ENCODE results near the gene ETAA1. TPM values are rescaled to one million over a fixed set of nuclear protein-coding genes. Genes with fewer than 3 reads are reported as not detected.

Gene ETAA1
- polyA plus RNA-seq (2013, experiment 1 of 2) = 16.2 TPM
- 16.4 TPM for polyA plus RNA-seq (2013, experiment 2 of 2)

DNA sequence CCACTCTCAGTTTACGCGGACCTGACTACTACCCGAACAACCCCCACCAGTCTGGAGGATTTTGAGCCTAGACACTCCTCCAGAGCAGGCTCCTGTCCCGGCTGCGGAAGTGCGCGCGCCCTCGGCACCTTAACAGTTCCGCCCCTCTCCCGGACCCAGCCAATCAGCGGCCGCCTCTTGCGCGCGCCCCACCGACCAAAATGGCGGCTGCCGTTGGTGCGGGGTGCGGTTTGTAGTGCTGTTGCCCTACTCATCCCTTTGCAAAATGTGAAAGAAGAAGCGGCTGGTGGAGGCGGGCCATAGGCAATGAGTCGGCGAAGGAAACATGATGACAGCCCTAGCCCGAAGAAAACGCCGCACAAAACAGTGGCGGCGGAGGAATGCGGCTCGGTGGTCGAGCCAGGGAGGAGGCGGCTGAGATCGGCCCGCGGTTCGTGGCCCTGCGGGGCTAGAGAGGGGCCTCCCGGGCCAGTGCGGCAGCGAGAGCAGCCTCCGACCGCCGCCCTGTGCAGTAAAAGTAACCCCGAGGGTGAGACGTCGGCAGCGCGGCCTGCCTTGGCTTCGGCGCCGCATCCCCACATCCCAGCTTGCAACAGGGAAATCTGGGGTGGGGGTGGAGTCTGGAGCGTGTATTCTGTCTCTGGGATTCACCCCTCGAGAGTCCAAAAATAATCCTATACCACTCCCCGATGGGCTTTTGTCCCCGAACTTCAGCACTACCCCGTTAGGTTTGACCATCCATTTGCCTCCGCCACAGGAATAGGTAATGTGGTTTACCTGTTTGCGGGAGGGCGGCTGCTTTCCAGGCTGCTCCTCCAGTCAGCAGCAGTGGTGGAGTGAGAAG, at the start of gene ETAA1:
ETAA1 (plus strand) TSS at position 191 of the 844 bp plus-strand sequence; CDS start at position 307, 116 bp downstream.
- Histone ChIP-seq H3K36me3 (ENCODE audit: control insufficient read depth, insufficient read depth, low read length) (no peaks in the 10 kb centered on the region), H3K4ac (ENCODE audit: low read depth, low read length) (peak within 1 kb of the TSS; percentile 95), H2BK15ac (replicated peaks; ENCODE audit: low read depth) (no peak within 1 kb of the TSS), H4K5ac (ENCODE audit: low read length) (no peak within 1 kb of the TSS), H3K23ac (ENCODE audit: low read length) (peak within 1 kb of the TSS; percentile 75), H3K27ac (ENCODE audit: low read depth, low read length) (peak within 1 kb of the TSS; percentile 87), H3K79me1 (ENCODE audit: low read length) (no peaks in the 10 kb centered on the region), H3K18ac (ENCODE audit: low read length) (peak within 1 kb of the TSS; percentile 99), H3K9ac (ENCODE audit: low read length) (peak within 1 kb of the TSS; percentile 95), H3K56ac (ENCODE audit: low read length) (peak within 1 kb of the TSS; percentile 97), H2BK120ac (ENCODE audit: low read depth, low read length) (no peak within 1 kb of the TSS), H3K4me1 (ENCODE audit: control insufficient read depth, low read depth, low read length) (no peaks in the 10 kb centered on the region), H3K4me3 (ENCODE audit: low read length) (peak within 1 kb of the TSS; percentile 91), H2AK5ac (ENCODE audit: low read length) (no peak within 1 kb of the TSS), H4K8ac (ENCODE audit: low read depth, low read length) (peak within 1 kb of the TSS; percentile 16), H3K79me2 (ENCODE audit: control insufficient read depth, insufficient read depth, low read length) (no peaks in the 10 kb centered on the region), H3K4me2 (ENCODE audit: low read length) (peak within 1 kb of the TSS; percentile 86), H3K27me3 (ENCODE audit: insufficient read depth, low read length, poor library complexity) (no peaks in the 10 kb centered on the region), H2BK5ac (ENCODE audit: low read length) (peak within 1 kb of the TSS; percentile 77)
- DNase-seq = peak; percentile 96
- WGBS (ENCODE audit: extremely low coverage, insufficient coverage, low lambda C conversion rate) = no CpG with 5 or more reads among the region's 61 CpGs

DNA sequence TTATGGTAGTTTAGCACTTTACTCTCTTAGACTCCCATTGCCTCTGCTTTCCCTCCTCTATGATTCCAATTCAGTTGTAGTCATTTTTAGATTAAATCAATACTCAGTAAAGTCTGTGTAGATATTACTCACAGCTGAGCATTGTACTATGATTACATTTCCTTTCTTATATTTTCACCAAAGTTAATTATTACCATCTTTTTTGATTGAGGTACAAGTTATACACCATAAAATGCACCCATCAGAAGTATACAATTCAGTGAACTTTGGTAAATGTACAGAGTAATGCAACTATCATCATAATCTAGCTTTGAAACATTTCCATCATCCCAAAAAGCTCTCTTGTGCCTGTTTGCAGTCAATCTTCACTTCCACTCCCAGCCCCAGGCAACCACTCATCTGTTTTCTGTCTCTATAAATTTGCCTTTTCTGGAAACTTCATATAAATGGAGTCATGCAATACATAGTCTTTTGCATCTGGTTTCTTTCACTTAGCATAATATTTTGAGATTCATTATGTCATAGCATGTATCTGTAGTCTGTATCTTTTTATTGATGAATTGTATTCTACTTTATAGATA, 30.2 kb upstream of the ETAA1 start:
- no peak overlapping the region for H3K4me3 ChIP-seq (ENCODE audit: low read length)
- no peak overlapping the region for H3K18ac ChIP-seq (ENCODE audit: low read length)
- H4K5ac ChIP-seq (ENCODE audit: low read length) = no peak overlapping the region
- H3K79me2 ChIP-seq (ENCODE audit: control insufficient read depth, insufficient read depth, low read length) = no peaks in the 10 kb centered on the region
- H2AK5ac ChIP-seq (ENCODE audit: low read length) = no peak overlapping the region
- no peak overlapping the region for H4K8ac ChIP-seq (ENCODE audit: low read depth, low read length)
- no peak for DNase-seq
- no peak overlapping the region for H2BK15ac ChIP-seq (replicated peaks; ENCODE audit: low read depth)
- no peak overlapping the region for H3K27ac ChIP-seq (ENCODE audit: low read depth, low read length)
- H3K79me1 ChIP-seq (ENCODE audit: low read length) = no peaks in the 10 kb centered on the region
- H3K36me3 ChIP-seq (ENCODE audit: control insufficient read depth, insufficient read depth, low read length) = no peaks in the 10 kb centered on the region
- H3K56ac ChIP-seq (ENCODE audit: low read length) = no peak overlapping the region
- no peak overlapping the region for H2BK120ac ChIP-seq (ENCODE audit: low read depth, low read length)
- no peak overlapping the region for H3K9ac ChIP-seq (ENCODE audit: low read length)
- H3K4ac ChIP-seq (ENCODE audit: low read depth, low read length) = no peak overlapping the region
- H3K4me2 ChIP-seq (ENCODE audit: low read length) = no peak overlapping the region
- no peaks in the 10 kb centered on the region for H3K27me3 ChIP-seq (ENCODE audit: insufficient read depth, low read length, poor library complexity)
- no peak overlapping the region for H3K23ac ChIP-seq (ENCODE audit: low read length)
- H3K4me1 ChIP-seq (ENCODE audit: control insufficient read depth, low read depth, low read length) = no peaks in the 10 kb centered on the region
- no peak overlapping the region for H2BK5ac ChIP-seq (ENCODE audit: low read length)

DNA sequence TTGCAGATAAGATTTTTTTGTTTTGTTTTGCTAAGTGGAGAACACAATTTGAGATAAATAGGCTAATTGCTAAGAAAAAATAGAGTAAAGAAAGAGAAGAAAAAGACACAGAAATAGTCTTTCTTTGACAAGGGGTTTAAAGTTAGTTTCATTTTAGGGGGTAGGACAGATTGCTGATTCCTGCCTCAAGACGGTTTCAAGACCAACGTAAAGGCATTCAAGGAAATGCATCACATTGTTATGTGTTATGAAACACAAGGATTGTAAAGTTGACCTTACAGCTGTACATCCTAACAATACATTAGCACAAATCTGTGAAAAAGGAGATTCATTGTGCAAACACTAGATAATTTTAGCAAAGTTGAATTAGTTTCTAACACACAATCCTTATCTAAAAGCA, 22.7 kb upstream of the ETAA1 start:
- H4K5ac ChIP-seq (ENCODE audit: low read length) = no peak overlapping the region
- H4K8ac ChIP-seq (ENCODE audit: low read depth, low read length) = no peak overlapping the region
- H3K79me1 ChIP-seq (ENCODE audit: low read length) = no peaks in the 10 kb centered on the region
- H2BK5ac ChIP-seq (ENCODE audit: low read length) = no peak overlapping the region
- no peak overlapping the region for H3K23ac ChIP-seq (ENCODE audit: low read length)
- H2AK5ac ChIP-seq (ENCODE audit: low read length) = no peak overlapping the region
- H3K36me3 ChIP-seq (ENCODE audit: control insufficient read depth, insufficient read depth, low read length) = no peaks in the 10 kb centered on the region
- H3K56ac ChIP-seq (ENCODE audit: low read length) = no peak overlapping the region
- no peaks in the 10 kb centered on the region for H3K79me2 ChIP-seq (ENCODE audit: control insufficient read depth, insufficient read depth, low read length)
- no peak overlapping the region for H3K4me2 ChIP-seq (ENCODE audit: low read length)
- no peak overlapping the region for H3K9ac ChIP-seq (ENCODE audit: low read length)
- no peaks in the 10 kb centered on the region for H3K27me3 ChIP-seq (ENCODE audit: insufficient read depth, low read length, poor library complexity)
- H3K4me3 ChIP-seq (ENCODE audit: low read length) = no peak overlapping the region
- no peak overlapping the region for H2BK120ac ChIP-seq (ENCODE audit: low read depth, low read length)
- H3K18ac ChIP-seq (ENCODE audit: low read length) = no peak overlapping the region
- no peak overlapping the region for H3K27ac ChIP-seq (ENCODE audit: low read depth, low read length)
- H3K4me1 ChIP-seq (ENCODE audit: control insufficient read depth, low read depth, low read length) = no peaks in the 10 kb centered on the region
- no peak overlapping the region for H3K4ac ChIP-seq (ENCODE audit: low read depth, low read length)
- no CpG with 5 or more reads among the region's 2 CpGs for WGBS (ENCODE audit: extremely low coverage, insufficient coverage, low lambda C conversion rate)
- DNase-seq = no peak
- H2BK15ac ChIP-seq (replicated peaks; ENCODE audit: low read depth) = no peak overlapping the region

DNA sequence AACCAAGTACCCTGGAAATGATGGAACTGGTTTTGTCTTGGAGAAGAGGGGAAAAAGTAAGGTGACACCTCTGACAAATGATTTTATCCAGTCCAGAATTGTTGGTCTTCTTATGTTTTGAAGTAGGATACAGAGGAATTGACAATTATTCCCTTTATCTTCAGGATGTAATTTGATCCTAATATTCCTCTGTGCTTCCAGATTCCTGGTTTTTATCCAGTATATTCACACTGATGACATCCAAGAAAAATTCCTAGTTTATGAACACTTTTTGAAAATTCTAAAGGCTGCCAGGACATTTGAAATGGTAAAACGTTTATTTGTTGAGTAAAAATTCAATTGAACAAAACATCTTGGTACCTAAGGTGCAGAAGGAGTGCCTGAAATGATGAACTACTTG, 22.2 kb upstream of the ETAA1 start:
- no peak overlapping the region for H2BK5ac ChIP-seq (ENCODE audit: low read length)
- H3K4me3 ChIP-seq (ENCODE audit: low read length) = no peak overlapping the region
- H2BK120ac ChIP-seq (ENCODE audit: low read depth, low read length) = no peak overlapping the region
- no CpG with 5 or more reads among the region's 1 CpG for WGBS (ENCODE audit: extremely low coverage, insufficient coverage, low lambda C conversion rate)
- no peaks in the 10 kb centered on the region for H3K27me3 ChIP-seq (ENCODE audit: insufficient read depth, low read length, poor library complexity)
- H2AK5ac ChIP-seq (ENCODE audit: low read length) = no peak overlapping the region
- no peak for DNase-seq
- no peaks in the 10 kb centered on the region for H3K4me1 ChIP-seq (ENCODE audit: control insufficient read depth, low read depth, low read length)
- H3K56ac ChIP-seq (ENCODE audit: low read length) = no peak overlapping the region
- no peaks in the 10 kb centered on the region for H3K36me3 ChIP-seq (ENCODE audit: control insufficient read depth, insufficient read depth, low read length)
- no peak overlapping the region for H3K4ac ChIP-seq (ENCODE audit: low read depth, low read length)
- H3K18ac ChIP-seq (ENCODE audit: low read length) = no peak overlapping the region
- no peak overlapping the region for H4K8ac ChIP-seq (ENCODE audit: low read depth, low read length)
- no peak overlapping the region for H2BK15ac ChIP-seq (replicated peaks; ENCODE audit: low read depth)
- no peak overlapping the region for H3K23ac ChIP-seq (ENCODE audit: low read length)
- no peak overlapping the region for H3K27ac ChIP-seq (ENCODE audit: low read depth, low read length)
- H3K9ac ChIP-seq (ENCODE audit: low read length) = no peak overlapping the region
- H3K79me2 ChIP-seq (ENCODE audit: control insufficient read depth, insufficient read depth, low read length) = no peaks in the 10 kb centered on the region
- H3K79me1 ChIP-seq (ENCODE audit: low read length) = no peaks in the 10 kb centered on the region
- no peak overlapping the region for H4K5ac ChIP-seq (ENCODE audit: low read length)
- H3K4me2 ChIP-seq (ENCODE audit: low read length) = no peak overlapping the region

DNA sequence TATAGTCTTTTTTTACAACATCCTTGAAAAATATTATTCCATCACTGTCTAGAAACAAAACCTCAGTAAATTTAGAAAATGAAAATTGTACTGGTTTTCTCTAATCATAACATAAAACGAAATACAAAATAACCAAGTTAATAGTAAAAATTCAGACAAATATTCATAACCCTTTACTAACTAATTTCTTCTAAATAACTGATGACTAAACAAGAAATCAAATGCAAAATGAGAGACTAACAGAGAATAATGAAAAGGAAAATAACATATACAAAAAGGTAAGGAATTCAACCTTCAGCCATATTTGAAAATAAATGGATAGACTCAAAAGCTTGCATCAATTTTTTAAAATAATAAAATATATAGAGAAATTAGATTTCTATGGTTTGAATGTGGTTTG, 18.6 kb upstream of the ETAA1 start:
- H2BK15ac ChIP-seq (replicated peaks; ENCODE audit: low read depth) = no peak overlapping the region
- H3K27me3 ChIP-seq (ENCODE audit: insufficient read depth, low read length, poor library complexity) = no peaks in the 10 kb centered on the region
- H2AK5ac ChIP-seq (ENCODE audit: low read length) = no peak overlapping the region
- H3K4me3 ChIP-seq (ENCODE audit: low read length) = no peak overlapping the region
- 100% methylated on average over 1 of the region's 1 CpG for WGBS (ENCODE audit: extremely low coverage, insufficient coverage, low lambda C conversion rate)
- no peak overlapping the region for H4K5ac ChIP-seq (ENCODE audit: low read length)
- H3K18ac ChIP-seq (ENCODE audit: low read length) = no peak overlapping the region
- H3K79me2 ChIP-seq (ENCODE audit: control insufficient read depth, insufficient read depth, low read length) = no peaks in the 10 kb centered on the region
- no peaks in the 10 kb centered on the region for H3K4me1 ChIP-seq (ENCODE audit: control insufficient read depth, low read depth, low read length)
- no peak overlapping the region for H2BK5ac ChIP-seq (ENCODE audit: low read length)
- H3K36me3 ChIP-seq (ENCODE audit: control insufficient read depth, insufficient read depth, low read length) = no peaks in the 10 kb centered on the region
- no peak overlapping the region for H3K9ac ChIP-seq (ENCODE audit: low read length)
- H3K4ac ChIP-seq (ENCODE audit: low read depth, low read length) = no peak overlapping the region
- H4K8ac ChIP-seq (ENCODE audit: low read depth, low read length) = no peak overlapping the region
- no peak overlapping the region for H3K4me2 ChIP-seq (ENCODE audit: low read length)
- no peak overlapping the region for H2BK120ac ChIP-seq (ENCODE audit: low read depth, low read length)
- no peak overlapping the region for H3K56ac ChIP-seq (ENCODE audit: low read length)
- DNase-seq = no peak
- no peaks in the 10 kb centered on the region for H3K79me1 ChIP-seq (ENCODE audit: low read length)
- no peak overlapping the region for H3K27ac ChIP-seq (ENCODE audit: low read depth, low read length)
- H3K23ac ChIP-seq (ENCODE audit: low read length) = no peak overlapping the region
